ENCODE data around the gene TMEM59L. TPM values are rescaled to one million over a fixed set of nuclear protein-coding genes. Genes with fewer than 3 reads are reported as not detected.
A peak's percentile ranks its signal among the peaks of the same experiment; 100 is the strongest.

Gene TMEM59L
- total and polyA plus RNA-seq, 2 of the 13 experiments (the other 11 are each of a cell fraction or from before 2014, with no cell fraction given) = 0.97 to 5.5 TPM

- TF ChIP-seq DDIT3 (CRISPR knock-in tag; IDR thresholded peaks at IDR 0.05) (no peak), SRSF9 (IDR thresholded peaks at IDR 0.05; ENCODE audit: borderline replicate concordance, insufficient read depth, low read depth, low read length, poor library complexity, severe bottlenecking) (no peak), ZNF513 (CRISPR knock-in tag; conservative IDR thresholded peaks at IDR 0.05) (no peak), NBN (conservative IDR thresholded peaks at IDR 0.05) (no peak), ZNF639 (CRISPR knock-in tag; conservative IDR thresholded peaks at IDR 0.05) (peak; percentile 82; the same call in 1 of the 2 replicates), SUZ12 (IDR thresholded peaks at IDR 0.05; ENCODE audit: low read depth, low read length) (no peak), REST (IDR thresholded peaks at IDR 0.05; ENCODE audit: borderline replicate concordance in 1 of 2, low read depth in 1 of 2, low read length in 2 of 2) (no peak), ZNF280B (CRISPR knock-in tag; IDR thresholded peaks at IDR 0.05; ENCODE audit: borderline replicate concordance) (no peak), SYNCRIP (IDR thresholded peaks at IDR 0.05; ENCODE audit: insufficient read depth, low read depth, low read length) (no peak), HMGXB3 (CRISPR knock-in tag; IDR thresholded peaks at IDR 0.05; ENCODE audit: borderline replicate concordance) (no peak), ADNP (CRISPR knock-in tag; IDR thresholded peaks at IDR 0.05) (no peak), ZKSCAN1 (IDR thresholded peaks at IDR 0.05; ENCODE audit: low read length) (no peak), RARA (CRISPR knock-in tag; IDR thresholded peaks at IDR 0.05) (peak; percentile 97)
These were observed 1.9 kb upstream of the TMEM59L start (continued) for GRCh38 chr19:18610556-18611326.
